HG02938 (cell line): Measurements from ENCODE around the gene ZNF419.
A peak's percentile ranks its signal among the peaks of the same experiment; 100 is the strongest.
"Not testable (repeated sequence)": the region's sequence is repeated elsewhere in the genome, so short reads cannot be mapped to it uniquely, and the experiment has no call there.

ENCODE experiments used
- ATAC-seq: cut with Tn5 transposase; IDR thresholded peaks from one replicate; pipeline ENCODE4 v1.9.1; 2021; ENCODE audit warnings: mild to moderate bottlenecking, moderate library complexity; ENCODE audit not compliant: unreplicated experiment

The ZNF419 gene

GRCh38 chr19:57487477-57488298 lies at the start of gene ZNF419:
TSS of gene ZNF419 (plus strand) at chr19:57487750. CDS start at chr19:57487951, 201 bp downstream.
- peak; percentile 92 for ATAC-seq

GRCh38 chr19:57437931-57438330 lies 49.6 kb upstream of the ZNF419 start:
- no peak for ATAC-seq

GRCh38 chr19:57438925-57439324 lies 48.6 kb upstream of the ZNF419 start:
- no peak for ATAC-seq

- ATAC-seq: no peak
Observed at GRCh38 chr19:57441979-57442752, 45.4 kb upstream of the ZNF419 start.

- no peak for ATAC-seq
Observed at GRCh38 chr19:57443121-57443696, 44.3 kb upstream of the ZNF419 start.

- ATAC-seq: no peak
Observed at GRCh38 chr19:57452307-57452706, 35.2 kb upstream of the ZNF419 start.

GRCh38 chr19:57465680-57466381 lies 21.7 kb upstream of the ZNF419 start:
- ATAC-seq: no peak

- ATAC-seq: no peak
Observed at GRCh38 chr19:57466489-57466888, 21.1 kb upstream of the ZNF419 start.

- no peak for ATAC-seq
Observed at GRCh38 chr19:57473646-57474045, 13.9 kb upstream of the ZNF419 start.

GRCh38 chr19:57477191-57478008 lies 10.2 kb upstream of the ZNF419 start, which contains the start of gene ZNF772:
TSS of gene ZNF772 (minus strand) at chr19:57477566. CDS start at chr19:57477309, 257 bp downstream.
- ATAC-seq: peak; percentile 94

GRCh38 chr19:57488299-57488644 lies 722 bp downstream of the ZNF419 start:
- ATAC-seq: peak; percentile 15

- not testable (repeated sequence) for ATAC-seq
Observed at GRCh38 chr19:57499332-57499679, 11.8 kb downstream of the ZNF419 start.

GRCh38 chr19:57499680-57500395 lies 12.3 kb downstream of the ZNF419 start, which contains the start of gene ZNF773:
TSS of gene ZNF773 (plus strand) at chr19:57499938. CDS start at chr19:57500081, 143 bp downstream.
- peak; percentile 97 for ATAC-seq

GRCh38 chr19:57500400-57500799 lies 12.8 kb downstream of the ZNF419 start:
- ATAC-seq: not testable (repeated sequence)

GRCh38 chr19:57506163-57506562 lies 18.6 kb downstream of the ZNF419 start:
- ATAC-seq: no peak

GRCh38 chr19:57511484-57511883 lies 23.9 kb downstream of the ZNF419 start:
- no peak for ATAC-seq

GRCh38 chr19:57512845-57513244 lies 25.3 kb downstream of the ZNF419 start:
- ATAC-seq: no peak

GRCh38 chr19:57515255-57515654 lies 27.7 kb downstream of the ZNF419 start:
- ATAC-seq: no peak

GRCh38 chr19:57518021-57518420 lies 30.5 kb downstream of the ZNF419 start:
- ATAC-seq: not testable (repeated sequence)
